GM18499 (cell line): ENCODE measurements around the gene MGLL.
"Not testable (repeated sequence)": the region's sequence is repeated elsewhere in the genome, so short reads cannot be mapped to it uniquely, and the experiment has no call there.

ENCODE experiments used
- ATAC-seq: cut with Tn5 transposase; IDR thresholded peaks from one replicate; pipeline ENCODE4 v1.9.1; 2021; ENCODE audit warnings: moderate number of reproducible peaks; ENCODE audit not compliant: insufficient read depth, unreplicated experiment

MGLL gene

GRCh38 chr3:127714125-127714571 lies 108.2 kb downstream of the MGLL start:
- no peak for ATAC-seq

- no peak for ATAC-seq
These were observed 109.2 kb downstream of the MGLL start for GRCh38 chr3:127712881-127713771.

- ATAC-seq: no peak
These were observed 109.9 kb downstream of the MGLL start for GRCh38 chr3:127712461-127712860.

- ATAC-seq: no peak
These were observed 110.4 kb downstream of the MGLL start for GRCh38 chr3:127711896-127712295.

- ATAC-seq: no peak
These were observed 111.2 kb downstream of the MGLL start for GRCh38 chr3:127711021-127711695.

- ATAC-seq: no peak
These were observed 112.0 kb downstream of the MGLL start for GRCh38 chr3:127710155-127710941.

GRCh38 chr3:127709320-127710060 lies 112.8 kb downstream of the MGLL start:
- ATAC-seq: no peak

- no peak for ATAC-seq
These were observed 113.5 kb downstream of the MGLL start for GRCh38 chr3:127708837-127709236.

GRCh38 chr3:127707851-127708411 lies 114.4 kb downstream of the MGLL start:
- ATAC-seq: no peak

GRCh38 chr3:127706785-127707351 lies 115.4 kb downstream of the MGLL start:
- no peak for ATAC-seq

GRCh38 chr3:127706312-127706711 lies 116.0 kb downstream of the MGLL start:
- ATAC-seq: no peak

GRCh38 chr3:127704840-127705239 lies 117.5 kb downstream of the MGLL start:
- ATAC-seq: not testable (repeated sequence)

- no peak for ATAC-seq
These were observed 120.2 kb downstream of the MGLL start for GRCh38 chr3:127702151-127702578.

GRCh38 chr3:127701280-127701911 lies 120.9 kb downstream of the MGLL start:
- ATAC-seq: no peak

GRCh38 chr3:127700406-127700805 lies 121.9 kb downstream of the MGLL start:
- ATAC-seq: no peak

GRCh38 chr3:127699416-127700300 lies 122.7 kb downstream of the MGLL start:
- ATAC-seq: no peak

- ATAC-seq: no peak
These were observed 123.5 kb downstream of the MGLL start for GRCh38 chr3:127698691-127699415.
